Subcutaneous preadipocyte (primary cell): ENCODE measurements around the gene CCDC144A. TPM values are rescaled to one million over a fixed set of nuclear protein-coding genes. Genes with fewer than 3 reads are reported as not detected.

Experiments used
- small RNA-seq: library from RNA; depleted of rRNA; stranded (forward); fragments of <200 nt; gene quantifications from one replicate; pipeline ENCODE3, GENCODE V24; 2012
- total RNA-seq: library from RNA; depleted of rRNA; stranded (reverse); fragments of >200 nt; gene quantifications from 2 replicates; pipeline ENCODE4 v1.2.3, GENCODE V29; 2012

CCDC144A gene, protein sequence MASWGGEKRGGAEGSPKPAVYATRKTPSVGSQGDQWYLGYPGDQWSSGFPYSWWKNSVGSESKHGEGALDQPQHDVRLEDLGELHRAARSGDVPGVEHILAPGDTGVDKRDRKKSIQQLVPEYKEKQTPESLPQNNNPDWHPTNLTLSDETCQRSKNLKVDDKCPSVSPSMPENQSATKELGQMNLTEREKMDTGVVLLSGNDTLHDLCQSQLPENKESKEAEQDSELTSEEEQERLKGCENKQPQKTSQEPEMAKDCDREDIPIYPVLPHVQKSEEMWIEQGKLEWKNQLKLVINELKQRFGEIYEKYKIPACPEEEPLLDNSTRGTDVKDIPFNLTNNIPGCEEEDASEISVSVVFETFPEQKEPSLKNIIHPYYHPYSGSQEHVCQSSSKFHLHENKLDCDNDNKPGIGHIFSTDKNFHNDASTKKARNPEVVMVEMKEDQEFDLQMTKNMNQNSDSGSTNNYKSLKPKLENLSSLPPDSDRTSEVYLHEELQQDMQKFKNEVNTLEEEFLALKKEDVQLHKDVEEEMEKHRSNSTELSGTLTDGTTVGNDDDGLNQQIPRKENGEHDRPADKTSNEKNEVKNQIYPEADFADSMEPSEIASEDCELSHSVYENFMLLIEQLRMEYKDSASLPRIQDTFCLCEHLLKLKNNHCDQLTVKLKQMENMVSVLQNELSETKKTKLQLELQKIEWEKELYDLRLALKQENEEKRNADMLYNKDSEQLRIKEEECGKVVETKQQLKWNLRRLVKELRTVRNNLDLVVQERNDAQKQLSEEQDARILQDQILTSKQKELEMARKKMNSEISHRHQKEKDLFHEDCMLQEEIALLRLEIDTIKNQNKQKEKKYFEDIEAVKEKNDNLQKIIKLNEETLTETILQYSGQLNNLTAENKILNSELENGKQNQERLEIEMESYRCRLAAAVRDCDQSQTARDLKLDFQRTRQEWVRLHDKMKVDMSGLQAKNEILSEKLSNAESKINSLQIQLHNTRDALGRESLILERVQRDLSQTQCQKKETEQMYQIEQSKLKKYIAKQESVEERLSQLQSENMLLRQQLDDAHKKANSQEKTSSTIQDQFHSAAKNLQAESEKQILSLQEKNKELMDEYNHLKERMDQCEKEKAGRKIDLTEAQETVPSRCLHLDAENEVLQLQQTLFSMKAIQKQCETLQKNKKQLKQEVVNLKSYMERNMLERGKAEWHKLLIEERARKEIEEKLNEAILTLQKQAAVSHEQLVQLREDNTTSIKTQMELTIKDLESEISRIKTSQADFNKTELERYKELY (N-terminal part only)
- 0.59 and 2.2 TPM in 2 replicates for total RNA-seq

DNA sequence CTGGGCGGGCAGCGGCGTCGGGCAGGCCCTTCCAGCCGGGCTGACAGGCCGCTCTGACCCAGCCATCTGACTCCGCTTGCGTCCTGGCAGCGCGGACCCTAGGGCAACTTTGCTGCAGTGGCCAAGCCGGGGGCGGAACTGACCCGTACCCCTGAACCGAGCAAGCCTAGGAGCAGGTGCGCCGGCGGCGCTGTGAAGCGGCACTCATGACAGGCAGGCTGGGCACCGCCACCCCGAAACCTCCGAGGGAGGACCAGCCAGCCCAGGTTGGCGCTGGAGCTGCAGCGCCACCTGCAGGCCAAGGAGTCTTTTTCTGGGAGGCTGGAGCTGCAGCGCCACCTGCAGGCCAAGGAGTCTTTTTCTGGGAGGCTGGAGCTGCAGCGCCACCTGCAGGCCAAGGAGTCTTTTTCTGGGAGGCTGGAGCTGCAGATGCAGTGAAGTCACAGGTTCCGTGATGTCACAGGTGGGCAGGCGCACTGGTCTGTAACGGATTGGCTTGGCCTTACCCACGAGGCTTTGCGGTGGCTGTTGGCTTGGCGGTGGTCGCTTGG, at the start of gene CCDC144A:
CCDC144A (plus strand) TSS at position 511 of the 551 bp plus-strand sequence. CDS start 160 bp downstream, outside the sequence.

DNA sequence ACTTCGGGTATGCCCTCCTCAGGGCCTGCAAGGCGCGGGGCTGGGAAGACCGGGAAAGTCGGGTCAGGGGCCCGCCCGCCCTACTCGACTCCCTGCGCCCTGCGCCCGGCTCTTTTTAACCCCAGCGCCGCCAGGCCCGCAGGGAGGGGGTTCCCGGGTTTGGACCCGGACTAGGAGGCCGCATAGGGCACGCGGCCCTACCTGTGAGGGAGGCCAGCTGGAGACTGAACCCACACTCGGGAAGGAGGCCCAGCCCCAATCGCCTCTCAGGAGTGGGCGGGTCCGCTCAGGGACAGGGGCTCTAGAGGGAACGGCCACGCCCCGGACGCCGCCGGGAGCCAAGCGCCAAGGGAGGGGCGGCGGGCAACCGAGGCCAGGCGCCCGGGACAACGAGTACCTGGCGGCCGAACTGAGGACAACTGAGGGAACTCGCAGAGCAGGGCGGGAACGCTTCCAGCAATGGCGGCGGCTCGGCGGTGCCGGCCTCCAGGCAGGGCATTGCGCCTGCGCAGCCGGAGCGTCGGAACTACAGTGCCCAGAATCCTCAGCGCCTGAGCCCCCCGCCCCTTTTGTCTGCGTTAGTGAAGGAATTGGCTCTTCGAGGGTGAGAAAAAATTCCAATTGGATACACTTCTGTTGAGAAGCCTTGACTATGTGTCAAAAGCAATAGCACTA, 36.5 kb upstream of the CCDC144A start, which contains the start of gene ZNF624:
ZNF624 (minus strand) TSS at position 484 of the 675 bp plus-strand sequence.

Small RNA genes lying within 50 kb of the gene (small RNA-seq; reads per million reads assigned to genes)
- gene AC022596.1 (not detected), gene RNU6-405P (not detected)

Other genes starting within 250 kb of the CCDC144A start
- 1.1 and 1.4 TPM in 2 replicates for gene LRRC75A, start 198.0 kb upstream of the CCDC144A start, total RNA-seq
- gene ZNF287, start 121.0 kb upstream of the CCDC144A start, total RNA-seq: 4.8 and 5.9 TPM in 2 replicates
- gene ZNF624, start 36.4 kb upstream of the CCDC144A start, total RNA-seq: 2.7 and 3.3 TPM in 2 replicates